Uterine smooth muscle cell (primary cell): ENCODE data around the gene GLRA1. TPM values are rescaled to one million over a fixed set of nuclear protein-coding genes. Genes with fewer than 3 reads are reported as not detected.

ENCODE experiments used
- total RNA-seq: library from RNA; depleted of rRNA; stranded (reverse); fragments of >200 nt; gene quantifications from 2 replicates; pipeline ENCODE4 v1.2.3, GENCODE V29; 2014

GLRA1 gene
- not detected in 2 replicates for total RNA-seq

GRCh38 chr5:151924564-151925301 lies at the start of gene GLRA1:
Gene GLRA1 (minus strand): TSS chr5:151924851. CDS start chr5:151924549, 302 bp downstream.

Other genes starting within 250 kb of the GLRA1 start
- 405 and 842 TPM in 2 replicates for gene SPARC, start 237.9 kb downstream of the GLRA1 start, total RNA-seq
- gene ATOX1, start 166.2 kb downstream of the GLRA1 start, total RNA-seq, result 54.6 and 56.4 TPM in 2 replicates
- gene G3BP1, start 152.9 kb downstream of the GLRA1 start, total RNA-seq, result 201 and 307 TPM in 2 replicates